SK-N-MC (cell line): ENCODE results near the gene VPS11.
A peak's percentile ranks its signal among the peaks of the same experiment; 100 is the strongest.

ENCODE experiments used
- DNase-seq: peaks from one replicate; pipeline ENCODE4 v3.0.0-alpha.2; 2011; ENCODE audit warnings: low read depth, low spot score
- H3K27ac ChIP-seq: fragments of 200-600 bp; sonication (generic); 2 replicates; pipeline ENCODE4 v1.5.1; 2016; ENCODE audit warnings: mixed run types
- H3K36me3 ChIP-seq: fragments of 200-600 bp; sonication (generic); 2 replicates; pipeline ENCODE4 v1.6.1; 2017; ENCODE audit warnings: antibody characterized with exemption, low read length, mixed read lengths; ENCODE audit not compliant: insufficient read depth
- H3K4me3 ChIP-seq: fragments of 200-600 bp; sonication (generic); 2 replicates; pipeline ENCODE4 v1.5.1; 2016
- H3K9ac ChIP-seq: fragments of 200-600 bp; sonication (generic); 2 replicates; pipeline ENCODE4 v1.8.0; 2017; ENCODE audit warnings: mixed run types, mixed read lengths; ENCODE audit not compliant: insufficient read length
- H3K9me3 ChIP-seq: fragments of 200-600 bp; sonication (generic); 2 replicates; pipeline ENCODE4 v1.6.1; 2017; ENCODE audit warnings: low read depth, mild to moderate bottlenecking, antibody characterized with exemption, low read length, moderate library complexity, mixed read lengths
- EZH2 ChIP-seq: fragments of 200-600 bp; sonication (generic); IDR thresholded peaks from one replicate; pipeline ENCODE4 v1.6.1; 2017; ENCODE audit warnings: antibody characterized with exemption
- FOXP2 ChIP-seq: optimal IDR thresholded peaks from 2 replicates; pipeline ENCODE3; 2011; ENCODE audit warnings: mild to moderate bottlenecking, moderate library complexity; ENCODE audit not compliant: insufficient read depth; ENCODE audit errors: extremely low read length, control extremely low read depth
- POLR2AphosphoS5 ChIP-seq: IDR thresholded peaks from 2 replicates; pipeline ENCODE4 v1.6.1; 2012; ENCODE audit warnings: mild to moderate bottlenecking, low read depth, low read length, borderline replicate concordance

Gene VPS11

GRCh38 chr11:119092880-119093842 lies 25.5 kb downstream of the VPS11 start:
- TF ChIP-seq EZH2 (no peak), POLR2AphosphoS5 (0 out of 2 replicates have a peak, but pooled peaks have one; percentile 14), FOXP2 (no peak)
- Histone ChIP-seq H3K9me3 (no peaks in the 10 kb centered on the region), H3K4me3 (peak overlapping the region; percentile 99), H3K9ac (peak overlapping the region; percentile 97), H3K27ac (peak overlapping the region; percentile 86), H3K36me3 (peaks cover 50% of the 10 kb centered on the region)
- no peak for DNase-seq

GRCh38 chr11:119093942-119094815 lies 26.6 kb downstream of the VPS11 start:
- H3K9ac ChIP-seq = peak overlapping the region; percentile 97
- H3K27ac ChIP-seq = peak overlapping the region; percentile 86
- H3K4me3 ChIP-seq = peak overlapping the region; percentile 99
- TF ChIP-seq FOXP2 (no peak), POLR2AphosphoS5 (peak; percentile 60; the same call in 1 of the 2 replicates)
- peaks cover 56% of the 10 kb centered on the region for H3K36me3 ChIP-seq
- H3K9me3 ChIP-seq = no peaks in the 10 kb centered on the region
- no peak for DNase-seq

GRCh38 chr11:119094816-119095065 lies 27.1 kb downstream of the VPS11 start:
- Histone ChIP-seq H3K9ac (peak overlapping the region; percentile 97), H3K27ac (peak overlapping the region; percentile 86), H3K36me3 (peaks cover 56% of the 10 kb centered on the region), H3K9me3 (no peaks in the 10 kb centered on the region), H3K4me3 (peak overlapping the region; percentile 99)
- no peak for DNase-seq
- TF ChIP-seq POLR2AphosphoS5 (no peak), EZH2 (no peak), FOXP2 (no peak)

GRCh38 chr11:119095066-119095880 lies 27.7 kb downstream of the VPS11 start:
- H3K36me3 ChIP-seq = peaks cover 60% of the 10 kb centered on the region
- DNase-seq = peak; percentile 96
- H3K4me3 ChIP-seq = peak overlapping the region; percentile 99
- H3K27ac ChIP-seq = peak overlapping the region; percentile 86
- TF ChIP-seq POLR2AphosphoS5 = peak; percentile 100
- peak; percentile 21 for TF ChIP-seq FOXP2
- TF ChIP-seq EZH2 = no peak
- H3K9me3 ChIP-seq = no peaks in the 10 kb centered on the region
- peak overlapping the region; percentile 97 for H3K9ac ChIP-seq

GRCh38 chr11:119099711-119100110 lies 32.1 kb downstream of the VPS11 start:
- no peak for DNase-seq
- no peaks in the 10 kb centered on the region for H3K9me3 ChIP-seq
- no peak for TF ChIP-seq FOXP2
- TF ChIP-seq EZH2 = no peak
- TF ChIP-seq POLR2AphosphoS5 = no peak
- H3K27ac ChIP-seq = no peak overlapping the region; the same call in 1 of the 2 replicates
- peak overlapping the region; percentile 51 for H3K9ac ChIP-seq
- peaks cover 33% of the 10 kb centered on the region for H3K36me3 ChIP-seq
- peak overlapping the region; percentile 95 for H3K4me3 ChIP-seq

GRCh38 chr11:119100246-119100970 lies 32.8 kb downstream of the VPS11 start:
- no peak for DNase-seq
- peak overlapping the region; percentile 95 for H3K4me3 ChIP-seq
- H3K9ac ChIP-seq = peak overlapping the region; percentile 96
- H3K36me3 ChIP-seq = peaks cover 33% of the 10 kb centered on the region
- H3K27ac ChIP-seq = no peak overlapping the region; the same call in 1 of the 2 replicates
- no peak for TF ChIP-seq EZH2
- no peaks in the 10 kb centered on the region for H3K9me3 ChIP-seq

- peak overlapping the region; percentile 95 for H3K4me3 ChIP-seq
- H3K36me3 ChIP-seq = peaks cover 31% of the 10 kb centered on the region
- H3K27ac ChIP-seq = peak overlapping the region; percentile 100; the same call in 1 of the 2 replicates
- no peak for DNase-seq
- H3K9me3 ChIP-seq = no peaks in the 10 kb centered on the region
- H3K9ac ChIP-seq = peak overlapping the region; percentile 96
- no peak for TF ChIP-seq FOXP2
- TF ChIP-seq EZH2 = no peak
- no peak for TF ChIP-seq POLR2AphosphoS5
These were observed 33.6 kb downstream of the VPS11 start for GRCh38 chr11:119100994-119101758.
